Measurements from ENCODE around the gene TMEM81.

TMEM81 gene

GRCh38 chr1:205075642-205076155 lies 8.6 kb downstream of the TMEM81 start:
- no peak for DNase-seq

DNA sequence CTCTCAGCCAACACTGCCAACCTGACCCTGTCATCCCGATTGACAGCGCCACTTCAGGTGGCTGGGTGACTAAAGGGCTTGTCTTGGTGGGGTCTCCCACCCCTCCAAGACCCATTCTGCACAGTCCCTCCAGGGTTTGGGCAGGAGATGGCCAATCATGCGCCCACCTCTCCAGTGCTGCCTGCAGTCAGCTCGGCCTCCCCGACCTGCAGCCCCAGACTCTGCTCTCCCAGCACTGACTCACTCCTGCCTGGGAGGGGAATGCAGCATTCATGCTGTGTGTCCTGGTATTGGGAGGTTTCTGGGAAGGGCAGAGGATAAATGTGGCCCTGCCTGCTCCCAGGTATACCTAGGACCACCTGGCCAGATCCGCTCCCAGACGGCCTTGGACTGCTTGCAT lies 9.7 kb downstream of the TMEM81 start:
- DNase-seq, result no peak

- DNase-seq, result no peak
Observed at GRCh38 chr1:205074084-205074483, 10.2 kb downstream of the TMEM81 start.

GRCh38 chr1:205073511-205073910 lies 10.7 kb downstream of the TMEM81 start:
- DNase-seq, result no peak

GRCh38 chr1:205072881-205073280 lies 11.4 kb downstream of the TMEM81 start:
- no peak for DNase-seq

DNA sequence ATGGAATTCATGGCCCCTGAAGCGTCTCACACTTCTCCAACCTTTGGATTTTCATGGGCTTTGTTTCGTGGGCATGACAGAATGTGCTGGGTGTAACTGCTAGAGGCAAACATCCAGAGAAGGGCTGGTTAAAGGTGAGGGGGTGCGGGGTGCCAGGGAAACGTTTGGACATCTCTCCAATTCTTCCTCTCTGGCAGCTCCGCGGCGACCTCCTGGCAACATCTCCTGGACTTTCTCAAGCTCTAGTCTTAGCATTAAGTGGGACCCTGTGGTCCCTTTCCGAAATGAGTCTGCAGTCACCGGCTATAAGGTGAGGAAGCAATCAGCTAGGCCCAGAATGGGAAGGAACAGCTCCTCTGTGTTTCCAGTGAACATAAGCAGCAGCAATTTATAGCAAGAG lies 12.0 kb downstream of the TMEM81 start:
- no peak for DNase-seq

DNA sequence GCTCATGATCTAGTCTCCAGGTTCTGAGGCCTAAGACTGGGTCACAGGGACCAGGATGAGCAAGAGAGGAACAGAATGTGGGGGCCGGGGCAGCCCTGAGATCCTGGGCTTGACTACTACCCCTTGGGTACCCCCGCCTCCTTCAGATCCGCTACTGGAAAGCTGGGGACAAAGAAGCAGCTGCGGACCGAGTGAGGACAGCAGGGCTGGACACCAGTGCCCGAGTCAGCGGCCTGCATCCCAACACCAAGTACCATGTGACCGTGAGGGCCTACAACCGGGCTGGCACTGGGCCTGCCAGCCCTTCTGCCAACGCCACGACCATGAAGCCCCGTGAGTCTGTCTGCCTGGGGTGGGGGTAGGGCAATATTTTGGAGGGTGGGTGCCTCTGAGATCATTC lies 12.5 kb downstream of the TMEM81 start:
- DNase-seq, result no peak

GRCh38 chr1:205071028-205071409 lies 13.2 kb downstream of the TMEM81 start:
- no peak for DNase-seq

DNA sequence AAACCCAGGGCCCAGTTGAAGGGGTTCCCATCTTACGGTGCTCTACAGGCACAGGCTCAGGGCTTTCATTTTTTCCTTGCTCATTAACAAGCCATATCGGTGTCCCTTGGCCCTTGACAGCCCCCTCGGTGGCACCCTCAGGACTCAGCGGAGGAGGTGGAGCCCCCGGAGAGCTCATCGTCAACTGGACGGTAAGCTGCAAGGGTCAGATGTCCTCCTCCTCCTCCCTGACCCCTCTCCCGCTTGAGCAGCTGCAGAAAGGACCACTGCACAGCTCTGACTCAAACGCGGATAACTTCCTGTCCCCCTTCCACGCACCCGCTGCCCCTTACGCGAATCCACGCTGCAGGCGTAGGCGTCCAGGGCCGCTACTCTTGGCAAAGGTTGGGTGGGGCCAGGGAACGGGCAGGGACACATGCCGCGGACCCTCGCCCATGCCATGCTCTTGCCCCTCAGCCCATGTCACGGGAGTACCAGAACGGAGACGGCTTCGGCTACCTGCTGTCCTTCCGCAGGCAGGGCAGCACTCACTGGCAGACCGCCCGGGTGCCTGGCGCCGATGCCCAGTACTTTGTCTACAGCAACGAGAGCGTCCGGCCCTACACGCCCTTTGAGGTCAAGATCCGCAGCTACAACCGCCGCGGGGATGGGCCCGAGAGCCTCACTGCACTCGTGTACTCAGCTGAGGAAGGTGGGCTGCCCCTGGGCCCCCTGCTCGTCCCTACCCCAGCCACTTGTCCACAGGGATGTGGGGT lies 14.7 kb downstream of the TMEM81 start:
- DNase-seq, result no peak

DNA sequence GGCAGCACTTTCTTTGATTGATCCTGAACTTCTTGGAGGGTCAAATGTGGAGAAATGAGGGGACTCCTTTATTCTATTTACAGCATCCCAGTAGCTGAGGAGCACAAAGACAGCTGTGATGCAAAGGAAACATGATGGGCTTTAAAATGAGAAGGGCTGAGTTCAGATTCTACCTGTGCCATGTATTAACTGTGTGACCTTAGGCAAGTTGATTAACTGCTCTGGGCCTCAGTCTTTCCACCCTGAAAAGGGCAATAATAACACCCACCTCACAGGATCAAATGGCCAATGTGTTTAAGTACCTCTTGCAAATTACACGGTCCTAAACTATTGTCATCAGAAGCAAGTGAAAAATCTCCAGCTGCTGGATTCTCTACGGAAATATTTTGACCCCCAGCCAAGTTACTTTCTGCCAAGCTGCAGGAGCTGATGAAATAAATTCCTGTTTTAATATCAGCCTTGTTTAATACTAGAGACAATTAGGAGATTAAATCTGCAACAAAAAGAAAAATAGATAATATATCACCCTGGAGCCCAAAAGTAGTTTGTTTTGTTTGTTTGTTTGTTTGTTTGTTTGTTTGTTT lies 15.7 kb downstream of the TMEM81 start:
- DNase-seq, result no peak

DNA sequence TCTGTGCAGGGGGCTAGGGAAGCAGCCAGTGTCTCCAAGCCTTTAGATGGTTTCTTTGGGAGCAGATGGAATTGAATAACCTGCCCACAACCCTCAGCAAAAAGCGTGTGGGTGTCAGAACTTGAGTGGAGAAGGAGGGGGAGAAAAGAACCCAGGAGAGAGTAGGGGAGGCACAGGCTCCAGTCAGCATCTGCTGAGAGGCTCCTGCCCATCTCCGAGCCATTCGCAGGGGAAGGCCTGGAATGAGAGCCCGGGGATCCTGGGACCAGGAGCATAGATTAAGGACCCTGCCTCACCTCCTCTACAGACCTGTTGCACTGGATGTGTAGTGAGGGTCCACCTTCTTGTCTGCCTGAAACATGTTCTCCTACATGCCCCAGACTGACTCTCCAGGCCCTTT lies 16.3 kb downstream of the TMEM81 start:
- DNase-seq, result no peak

- DNase-seq, result no peak
Observed at GRCh38 chr1:205067031-205067430, 17.2 kb downstream of the TMEM81 start.

DNA sequence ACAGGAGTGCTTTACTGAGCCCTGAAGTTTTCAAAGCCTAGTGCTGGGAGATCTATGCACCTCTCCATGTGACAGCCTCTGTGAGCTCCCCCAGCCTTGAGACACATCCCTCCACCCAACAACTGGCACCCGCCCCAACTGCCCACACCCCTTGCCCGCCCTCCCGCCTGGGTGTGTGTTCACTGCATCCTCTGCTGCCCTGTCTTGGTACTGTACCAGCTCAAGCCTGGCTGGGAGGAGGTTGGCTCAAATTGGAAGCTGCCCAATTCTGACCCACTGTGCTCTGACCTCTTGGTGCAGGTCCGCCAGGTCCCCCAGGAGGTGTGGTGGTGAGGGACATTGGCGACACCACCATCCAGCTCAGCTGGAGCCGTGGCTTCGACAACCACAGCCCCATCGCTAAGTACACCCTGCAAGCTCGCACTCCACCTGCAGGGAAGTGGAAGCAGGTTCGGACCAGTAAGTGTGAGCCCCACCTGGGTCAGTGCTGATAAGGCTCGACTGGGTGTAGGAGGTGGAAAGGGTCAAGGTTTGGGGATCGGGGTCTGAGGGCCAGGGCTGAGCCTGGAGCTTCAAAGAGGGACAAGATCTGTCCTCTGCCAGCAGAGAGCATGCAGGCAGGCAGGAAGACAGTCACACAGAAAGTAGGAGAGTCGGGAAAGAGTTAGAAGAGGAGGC lies 18.0 kb downstream of the TMEM81 start:
- no peak for DNase-seq

DNA sequence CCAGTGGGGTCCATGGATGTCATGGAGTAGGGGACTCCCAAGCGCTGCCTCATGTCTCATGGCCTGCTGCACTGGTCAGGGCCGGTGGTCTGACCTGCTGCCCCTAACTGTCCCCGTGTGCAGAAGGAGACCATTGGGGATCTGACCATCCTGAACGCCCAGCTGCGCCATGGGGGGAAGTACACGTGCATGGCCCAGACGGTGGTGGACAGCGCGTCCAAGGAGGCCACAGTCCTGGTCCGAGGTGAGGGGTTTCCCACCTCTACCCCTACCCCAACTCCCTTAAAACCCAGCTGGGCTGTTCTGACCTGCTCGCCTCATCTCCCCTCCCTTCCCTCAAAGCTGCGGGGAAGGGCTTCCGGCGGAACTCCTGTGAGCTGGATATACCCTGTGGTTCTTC lies 18.6 kb downstream of the TMEM81 start:
- DNase-seq, result no peak

- DNase-seq, result no peak
Observed at GRCh38 chr1:205064741-205065316, 19.4 kb downstream of the TMEM81 start.

DNA sequence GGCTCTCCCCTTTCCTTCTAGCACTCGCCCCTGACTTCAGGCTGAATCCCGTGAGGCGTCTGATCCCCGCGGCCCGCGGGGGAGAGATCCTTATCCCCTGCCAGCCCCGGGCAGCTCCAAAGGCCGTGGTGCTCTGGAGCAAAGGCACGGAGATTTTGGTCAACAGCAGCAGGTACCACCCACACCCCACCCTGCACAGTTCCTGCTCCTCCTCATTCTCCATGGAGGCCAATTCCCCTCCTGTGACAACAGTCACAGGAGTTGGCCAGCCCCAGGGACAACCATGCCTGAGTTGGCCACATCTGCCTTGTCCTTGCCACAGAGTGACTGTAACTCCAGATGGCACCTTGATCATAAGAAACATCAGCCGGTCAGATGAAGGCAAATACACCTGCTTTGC lies 20.0 kb downstream of the TMEM81 start:
- DNase-seq, result no peak

DNA sequence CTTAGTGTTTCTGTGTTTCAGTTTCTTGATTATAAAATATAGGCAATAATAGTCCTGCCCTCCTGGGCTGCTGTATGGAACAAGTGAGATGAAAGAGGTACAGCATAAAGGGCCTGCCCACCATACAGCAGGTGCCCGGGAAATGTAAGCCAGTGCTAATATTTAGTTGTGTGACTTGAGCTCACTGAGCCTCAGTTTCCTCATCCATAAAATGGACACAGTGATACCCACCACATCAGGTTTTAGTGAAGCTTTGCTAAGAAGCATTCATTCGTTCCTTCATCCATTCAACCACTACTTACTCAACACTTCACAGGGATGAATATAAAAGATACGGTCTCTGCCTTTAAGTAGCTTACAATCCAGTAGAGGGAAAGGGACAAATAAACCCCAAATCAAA lies 21.4 kb downstream of the TMEM81 start:
- DNase-seq, result no peak

DNA sequence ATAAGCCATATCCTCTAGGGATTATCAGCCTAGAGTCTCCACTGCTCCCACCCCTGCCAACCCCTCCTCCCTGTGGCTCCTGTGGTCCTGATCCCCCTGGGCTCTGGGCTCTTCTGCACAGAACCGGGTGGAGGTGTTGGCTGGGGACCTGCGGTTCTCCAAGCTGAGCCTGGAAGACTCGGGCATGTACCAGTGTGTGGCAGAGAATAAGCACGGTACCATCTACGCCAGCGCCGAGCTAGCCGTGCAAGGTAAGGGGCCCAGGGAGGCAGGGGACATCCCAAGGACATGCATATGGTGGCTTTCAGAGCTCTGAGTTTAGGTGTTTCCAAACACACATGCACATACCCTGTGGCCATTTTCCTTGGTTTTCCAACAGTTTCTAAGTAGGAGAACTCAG lies 21.9 kb downstream of the TMEM81 start:
- DNase-seq, result no peak

GRCh38 chr1:205061665-205062069 lies 22.6 kb downstream of the TMEM81 start:
- peak; percentile 49 to 64 for DNase-seq

- no peak for DNase-seq
Observed at GRCh38 chr1:205061227-205061626, 23.0 kb downstream of the TMEM81 start.

DNA sequence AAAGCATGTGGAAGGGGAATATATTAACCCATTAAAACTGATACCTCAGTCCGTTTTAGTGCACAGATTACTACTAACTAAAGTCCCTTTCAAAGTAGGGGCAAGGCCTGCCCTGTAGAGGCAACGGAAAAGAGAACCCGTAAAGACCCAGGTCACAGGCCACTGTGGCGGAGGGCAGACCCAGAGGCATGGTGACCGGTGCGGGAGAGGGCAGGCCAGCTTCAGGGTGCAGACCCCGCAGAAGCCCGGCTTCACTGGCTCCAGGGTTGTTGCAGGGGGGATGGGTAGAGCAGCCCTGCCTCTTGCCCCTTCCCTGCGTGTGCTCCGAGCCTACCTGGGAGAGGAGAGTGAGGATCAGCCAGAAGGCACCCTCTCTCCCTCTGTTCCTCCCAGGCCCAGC lies 23.5 kb downstream of the TMEM81 start:
- no peak for DNase-seq

- no peak for DNase-seq
Observed at GRCh38 chr1:205059660-205060059, 24.6 kb downstream of the TMEM81 start.

- no peak for DNase-seq
Observed at GRCh38 chr1:205058853-205059252, 25.4 kb downstream of the TMEM81 start.

All from activated CD4-positive, alpha-beta T cell treated with anti-CD3 and anti-CD28 coated beads for 4 hours (primary cell).